GM12872 (cell line): ENCODE measurements around the gene SENP3.

Experiments
- CTCF ChIP-seq: IDR thresholded peaks from 3 replicates; pipeline ENCODE4 v1.5.1; 2011; ENCODE audit warnings: low read depth, mild to moderate bottlenecking, low read length, moderate library complexity; ENCODE audit not compliant: insufficient read depth

Gene SENP3

GRCh38 chr17:7550344-7550743 is 11.4 kb upstream of the SENP3 start:
- TF ChIP-seq CTCF: no peak

- TF ChIP-seq CTCF: no peak
Observed at GRCh38 chr17:7551396-7551795, 10.3 kb upstream of the SENP3 start.

DNA sequence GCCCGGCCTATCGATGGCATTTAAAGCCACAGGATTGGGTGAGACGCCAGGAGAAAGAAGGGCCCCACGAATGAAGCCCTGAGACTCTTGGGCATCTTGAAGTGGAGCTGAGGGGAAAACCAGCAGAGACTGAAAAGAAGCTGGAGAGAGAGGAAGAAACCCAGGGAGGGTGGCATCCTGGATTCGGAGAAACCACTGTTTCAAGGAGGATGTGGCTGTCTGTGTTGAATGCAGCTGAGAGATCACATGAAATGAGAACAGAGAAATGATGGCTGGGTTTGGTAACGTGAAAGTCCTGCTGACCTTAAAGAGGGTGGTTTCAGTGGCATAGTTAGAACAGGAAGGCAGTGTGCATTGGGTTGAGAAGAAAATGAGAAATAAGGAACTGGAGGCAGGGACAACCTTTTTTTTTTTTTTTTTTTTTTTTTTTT is 9.1 kb upstream of the SENP3 start:
- TF ChIP-seq CTCF: no peak

- no peak for TF ChIP-seq CTCF
Observed at GRCh38 chr17:7553356-7553755, 8.4 kb upstream of the SENP3 start.

- 0 out of 3 replicates have a peak, but pooled peaks have one; percentile 21 for TF ChIP-seq CTCF
Observed at GRCh38 chr17:7555320-7555948, 6.3 kb upstream of the SENP3 start.

DNA sequence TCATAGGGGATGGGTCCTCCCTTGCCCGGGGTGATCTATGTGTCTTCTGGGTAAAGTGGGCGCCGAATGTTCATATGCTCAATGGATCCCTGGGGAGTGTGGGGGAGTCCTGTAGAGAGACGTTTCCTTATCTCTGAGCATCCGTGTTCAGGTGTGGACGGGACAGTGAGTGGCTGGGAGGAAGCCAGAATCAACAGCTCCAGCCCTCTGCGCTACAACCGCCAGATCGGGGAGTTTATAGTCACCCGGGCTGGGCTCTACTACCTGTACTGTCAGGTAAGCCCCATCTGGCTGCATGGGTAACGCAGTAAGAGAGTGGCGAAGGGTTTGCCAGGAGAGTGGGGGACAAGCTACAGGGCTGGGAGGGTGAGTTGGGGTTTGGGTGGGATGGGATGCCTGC is 5.1 kb upstream of the SENP3 start:
- no peak for TF ChIP-seq CTCF

DNA sequence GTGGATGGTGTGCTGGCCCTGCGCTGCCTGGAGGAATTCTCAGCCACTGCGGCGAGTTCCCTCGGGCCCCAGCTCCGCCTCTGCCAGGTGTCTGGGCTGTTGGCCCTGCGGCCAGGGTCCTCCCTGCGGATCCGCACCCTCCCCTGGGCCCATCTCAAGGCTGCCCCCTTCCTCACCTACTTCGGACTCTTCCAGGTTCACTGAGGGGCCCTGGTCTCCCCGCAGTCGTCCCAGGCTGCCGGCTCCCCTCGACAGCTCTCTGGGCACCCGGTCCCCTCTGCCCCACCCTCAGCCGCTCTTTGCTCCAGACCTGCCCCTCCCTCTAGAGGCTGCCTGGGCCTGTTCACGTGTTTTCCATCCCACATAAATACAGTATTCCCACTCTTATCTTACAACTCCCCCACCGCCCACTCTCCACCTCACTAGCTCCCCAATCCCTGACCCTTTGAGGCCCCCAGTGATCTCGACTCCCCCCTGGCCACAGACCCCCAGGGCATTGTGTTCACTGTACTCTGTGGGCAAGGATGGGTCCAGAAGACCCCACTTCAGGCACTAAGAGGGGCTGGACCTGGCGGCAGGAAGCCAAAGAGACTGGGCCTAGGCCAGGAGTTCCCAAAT is 4.5 kb upstream of the SENP3 start:
- no peak for TF ChIP-seq CTCF
